ENCODE data around the gene MSRB3.

GRCh38 chr12:65263777-65264176, 14.7 kb upstream of the MSRB3 start:
- TF ChIP-seq POLR2A (IDR thresholded peaks at IDR 0.05) (no peak), CTCF (IDR thresholded peaks at IDR 0.05 in 8 of 11, conservative IDR thresholded peaks at IDR 0.05 in 3 of 11) (no peak), POLR2AphosphoS5 (IDR thresholded peaks at IDR 0.05) (no peak)
